NCI-H524 (cell line): ENCODE measurements around the gene RTTN.
A peak's percentile ranks its signal among the peaks of the same experiment; 100 is the strongest.
"Not testable (repeated sequence)": the region's sequence is repeated elsewhere in the genome, so short reads cannot be mapped to it uniquely, and the experiment has no call there.

Experiments
- DNase-seq, 2 experiments: peaks; one replicate each; lab custom pipeline; 2025; lab: John Stamatoyannopoulos, UW

Gene RTTN

GRCh38 chr18:70149616-70150301 is 55.7 kb downstream of the RTTN start:
- no peak for DNase-seq

- no peak for DNase-seq
These were observed 56.3 kb downstream of the RTTN start for GRCh38 chr18:70149156-70149555.

DNA sequence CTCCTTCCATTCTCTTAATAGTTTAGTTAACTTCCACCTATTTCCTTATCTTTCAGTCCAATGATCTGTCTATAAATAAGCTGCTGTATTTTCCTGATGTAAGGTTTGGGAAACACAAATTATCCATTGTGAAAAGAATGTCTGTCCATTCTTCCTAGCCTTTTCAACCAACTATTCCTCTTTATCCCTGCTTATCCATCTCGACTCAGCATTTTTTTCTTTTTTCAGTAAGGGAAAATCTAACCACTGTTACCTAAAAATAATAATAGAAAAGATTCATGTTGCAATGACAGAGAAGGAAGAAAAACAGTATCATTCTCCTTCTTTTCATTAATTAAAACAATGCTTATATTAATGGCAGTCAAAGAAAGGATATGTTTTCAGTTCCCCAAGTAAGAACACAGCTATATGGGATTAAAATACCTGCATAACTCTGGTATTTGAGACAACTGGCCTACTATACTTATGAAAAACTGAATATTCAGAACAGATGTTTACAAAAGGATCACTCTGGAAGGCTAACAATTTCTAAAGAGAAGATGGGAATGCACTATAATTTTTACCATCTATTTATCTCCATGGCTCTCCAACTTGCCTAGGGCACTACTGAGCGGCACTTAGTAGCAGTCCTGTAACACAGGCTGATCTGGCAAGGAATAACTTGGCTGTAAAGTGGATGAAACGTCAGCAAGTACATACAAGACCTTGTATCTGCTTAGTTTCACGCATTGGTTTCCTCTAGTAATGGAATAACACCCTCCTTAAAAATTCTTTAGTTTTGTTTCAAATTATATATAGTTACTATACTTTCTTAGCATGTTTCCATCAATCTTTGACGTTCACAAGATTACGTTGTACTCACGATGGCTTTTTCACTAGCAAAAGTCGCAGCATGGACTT is 57.2 kb downstream of the RTTN start:
- DNase-seq, result no peak

DNA sequence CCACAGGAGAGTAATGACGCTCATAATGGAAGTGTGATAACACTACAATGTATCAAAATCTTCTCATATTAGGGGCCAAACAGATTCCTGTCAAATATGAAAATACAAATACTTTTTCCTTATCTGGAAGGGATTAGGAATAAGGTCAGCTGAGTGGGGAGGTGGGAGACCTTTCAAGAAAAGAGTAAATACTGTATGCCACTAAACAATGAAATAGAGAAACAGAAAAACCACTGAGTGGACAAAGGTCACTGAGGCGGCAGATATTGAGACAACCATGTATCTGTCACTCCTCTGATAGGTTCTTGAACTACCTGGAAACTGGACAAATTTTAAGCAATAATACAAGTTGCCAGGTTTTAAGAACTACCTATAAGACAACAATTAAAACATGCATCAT is 59.3 kb downstream of the RTTN start:
- no peak for DNase-seq

- no peak for DNase-seq
These were observed 63.5 kb downstream of the RTTN start for GRCh38 chr18:70142001-70142400.

DNA sequence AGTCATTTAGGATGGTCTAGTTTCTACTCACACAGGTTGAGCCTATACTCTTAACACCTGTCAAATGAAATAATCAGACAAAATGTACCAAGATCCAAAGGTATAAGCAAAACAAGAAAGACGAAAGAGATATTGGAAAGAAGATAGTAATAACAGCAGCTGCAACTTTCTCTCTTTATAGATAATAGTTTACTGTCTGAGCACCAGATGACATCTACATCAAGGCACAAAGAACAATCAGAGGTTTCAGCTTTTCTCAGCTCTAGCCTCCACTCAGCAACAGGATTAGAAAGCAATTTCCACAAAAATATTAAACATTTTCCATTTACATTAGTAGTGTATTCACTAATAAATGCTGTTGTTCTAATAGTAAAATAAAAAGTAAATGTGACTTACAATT is 66.3 kb downstream of the RTTN start:
- DNase-seq, result no peak

- no peak for DNase-seq
These were observed 69.9 kb downstream of the RTTN start for GRCh38 chr18:70135604-70136003.

GRCh38 chr18:70132999-70133398 is 72.5 kb downstream of the RTTN start:
- DNase-seq, result no peak

DNA sequence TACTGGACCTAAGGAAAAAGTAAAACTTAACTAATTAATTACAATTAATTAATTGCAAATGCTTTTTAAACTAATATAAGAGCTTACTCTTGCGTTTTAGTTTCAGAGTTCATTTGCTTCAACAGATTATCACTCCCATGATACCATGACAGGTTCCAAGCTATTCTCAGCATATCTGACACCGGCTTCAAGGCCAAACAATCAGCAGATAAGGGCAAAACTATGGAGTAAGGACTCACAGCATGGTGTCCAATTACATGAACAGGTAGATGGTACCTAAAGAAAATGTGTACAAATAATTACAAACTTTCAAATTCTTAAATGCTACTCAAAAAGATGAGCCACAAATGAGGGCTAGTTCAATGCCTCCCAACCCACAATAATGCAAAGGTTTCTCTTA is 77.2 kb downstream of the RTTN start:
- no peak for DNase-seq

DNA sequence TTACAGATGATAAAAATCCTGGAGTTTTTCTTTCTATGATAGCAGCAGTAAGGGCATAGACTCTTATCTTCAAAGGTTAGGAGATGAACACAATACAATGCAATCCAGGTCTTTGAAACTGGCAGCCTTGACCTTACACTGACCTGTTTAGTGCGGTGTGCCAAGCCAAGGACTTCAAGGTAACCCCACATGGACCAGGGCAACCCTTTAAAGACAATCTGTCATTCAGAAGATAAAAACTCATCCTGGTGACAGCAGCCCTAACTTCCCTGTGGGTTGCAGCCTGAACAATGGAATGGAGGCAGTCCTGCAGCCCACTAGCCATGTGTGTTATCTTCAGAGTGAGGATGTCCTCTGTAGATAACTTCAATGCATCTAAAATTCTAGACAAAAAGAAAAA is 78.1 kb downstream of the RTTN start:
- no peak for DNase-seq

DNA sequence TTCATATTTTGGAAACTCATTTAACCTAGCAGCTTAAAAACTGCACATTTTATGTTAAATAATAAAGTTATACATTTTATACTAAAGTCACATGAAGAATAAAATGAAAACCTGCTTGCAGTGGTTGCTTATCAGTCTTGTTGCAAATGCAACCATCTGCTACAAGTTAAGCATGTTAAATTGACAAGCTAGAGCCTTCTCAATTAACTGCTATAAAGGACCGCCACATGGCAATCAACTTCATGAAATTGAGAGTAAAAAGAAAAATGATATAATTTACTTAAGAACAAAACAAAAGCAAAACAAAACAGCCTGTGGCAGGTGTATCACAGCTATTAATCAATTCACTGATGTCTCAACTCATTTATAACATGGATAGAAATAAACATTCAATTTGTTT is 78.7 kb downstream of the RTTN start:
- DNase-seq, result peak in 1 of 2 experiments; percentile 2

- DNase-seq, result no peak
These were observed 81.3 kb downstream of the RTTN start for GRCh38 chr18:70124139-70124538.

- DNase-seq, result no peak
These were observed 83.6 kb downstream of the RTTN start for GRCh38 chr18:70121842-70122241.

DNA sequence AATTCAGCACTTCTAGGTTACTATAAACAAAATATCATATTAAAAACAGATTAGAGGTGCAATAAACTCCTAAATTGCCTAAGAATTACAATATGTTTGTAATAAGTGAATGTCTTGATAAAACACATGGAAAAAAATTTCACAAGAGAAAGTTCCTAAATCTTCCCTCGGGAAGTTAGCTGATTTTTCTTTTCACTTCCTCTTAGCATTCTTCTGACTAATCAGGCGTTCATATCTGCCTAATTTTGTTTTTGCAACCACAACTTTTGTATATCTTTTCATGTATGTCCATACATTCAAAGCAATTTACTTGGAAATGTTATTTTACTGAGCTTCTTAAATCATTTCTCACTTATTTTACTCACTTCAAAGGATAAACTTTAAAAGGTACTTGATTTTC is 88.5 kb downstream of the RTTN start:
- no peak for DNase-seq

DNA sequence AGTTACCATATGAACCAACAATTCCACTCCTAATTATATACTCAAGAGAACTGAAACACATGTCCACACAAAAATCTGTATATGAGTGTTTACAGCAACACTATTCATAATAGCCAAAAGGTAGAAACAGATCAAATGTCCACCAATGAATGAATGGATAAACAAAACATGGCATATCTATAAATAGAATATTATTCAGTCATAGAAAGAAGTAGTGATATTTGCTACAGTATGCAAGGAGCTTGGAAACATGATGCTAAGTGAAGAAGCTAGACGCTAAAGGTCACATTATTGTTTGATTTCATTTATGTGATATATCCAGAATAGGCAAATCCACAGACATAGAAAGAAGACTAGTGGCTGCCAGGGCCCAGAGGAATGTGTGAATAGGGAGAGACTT is 92.0 kb downstream of the RTTN start:
- DNase-seq, result no peak

- DNase-seq, result no peak
These were observed 94.8 kb downstream of the RTTN start for GRCh38 chr18:70110678-70111077.

- DNase-seq, result no peak
These were observed 98.4 kb downstream of the RTTN start for GRCh38 chr18:70107091-70107490.

DNA sequence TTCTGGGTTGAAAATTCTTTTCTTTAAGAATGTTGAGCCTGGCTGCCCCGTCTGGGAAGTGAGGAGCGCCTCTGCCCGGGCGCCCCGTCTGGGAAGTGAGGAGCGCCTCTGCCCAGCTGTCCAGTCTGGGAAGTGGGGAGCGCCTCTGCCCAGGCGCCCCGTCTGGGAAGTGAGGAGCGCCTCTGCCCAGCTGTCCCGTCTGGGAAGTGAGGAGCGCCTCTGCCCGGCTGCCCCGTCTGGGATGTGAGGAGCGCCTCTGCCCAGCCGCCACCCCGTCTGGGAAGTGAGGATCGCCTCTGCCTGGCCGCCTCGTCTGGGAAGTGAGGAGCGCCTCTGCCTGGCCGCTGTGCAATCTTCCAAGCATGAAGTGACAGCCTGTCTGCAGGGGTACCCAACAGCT is 102.6 kb downstream of the RTTN start:
- not testable (repeated sequence) for DNase-seq

DNA sequence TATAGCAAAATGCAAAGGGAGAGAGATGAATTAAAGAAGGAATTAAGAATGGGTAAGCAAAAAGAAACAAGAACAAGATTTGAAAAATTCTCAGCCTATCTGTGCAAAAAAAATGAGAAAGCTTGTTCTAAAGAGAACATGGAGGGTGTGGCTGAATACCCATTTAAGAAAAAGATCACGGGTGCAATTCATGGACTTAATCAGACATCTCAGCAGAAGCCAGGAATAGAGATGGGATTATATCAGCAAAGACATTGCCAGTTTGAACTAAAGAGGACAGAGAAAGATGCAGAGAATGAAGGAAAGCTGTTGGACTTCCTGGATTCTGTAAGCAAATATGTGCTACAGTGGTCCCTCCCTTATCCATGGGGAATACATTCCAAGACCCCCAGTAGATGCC is 115.6 kb downstream of the RTTN start:
- no peak for DNase-seq

DNA sequence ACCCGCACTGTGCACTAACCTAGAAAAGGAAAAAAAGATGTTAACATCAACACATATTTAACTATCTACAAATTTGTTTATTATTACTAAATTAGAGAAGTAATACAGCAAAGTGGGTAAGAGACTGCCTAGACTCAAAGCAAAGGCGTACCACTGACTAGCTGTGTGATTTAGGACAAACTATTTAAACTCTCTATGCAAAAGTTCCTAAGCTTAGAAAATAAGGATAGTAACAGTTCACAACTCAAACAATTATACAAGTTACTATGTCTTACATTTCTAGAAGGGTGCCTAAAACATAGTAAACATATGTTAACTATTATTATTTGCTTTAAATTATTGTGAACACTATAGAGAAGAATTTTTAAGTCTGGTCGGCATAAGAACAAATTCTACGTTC is 119.4 kb downstream of the RTTN start:
- no peak for DNase-seq

DNA sequence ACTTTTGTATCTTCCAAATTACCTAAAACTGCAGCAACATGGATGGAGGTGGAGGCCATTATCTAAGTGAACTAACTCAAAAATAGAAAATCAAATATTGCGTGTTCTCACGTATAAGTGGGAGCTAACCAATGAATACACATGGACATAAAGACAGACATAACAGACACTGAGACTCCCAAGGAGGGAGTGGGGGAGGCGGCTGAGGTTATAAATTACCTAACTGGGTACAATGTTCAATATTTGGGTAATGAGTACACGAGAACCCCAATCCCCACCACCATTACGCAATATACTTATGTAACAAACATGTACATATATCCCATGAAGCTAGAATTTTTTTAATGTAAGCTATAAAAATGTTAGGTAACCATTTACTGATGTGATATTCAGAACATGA is 119.8 kb downstream of the RTTN start:
- DNase-seq, result no peak

DNA sequence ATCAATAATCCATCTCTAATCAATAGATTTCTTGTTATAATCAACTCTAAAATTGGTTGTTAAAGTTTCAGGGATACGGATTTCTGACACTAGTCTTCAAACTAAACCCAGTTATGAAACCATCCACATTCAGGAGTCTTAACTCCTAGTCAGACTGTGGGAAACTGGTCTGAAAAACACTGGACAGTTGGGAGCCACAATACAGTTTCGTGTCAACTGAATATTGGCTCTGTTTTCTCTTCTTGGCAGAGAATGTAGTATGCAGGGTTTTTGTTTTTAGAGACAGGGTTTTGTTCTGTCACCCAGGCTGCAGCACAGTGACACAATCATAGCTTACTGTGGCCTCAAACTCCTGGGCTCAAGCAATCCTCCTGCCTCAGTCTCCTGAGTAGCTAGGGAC is 123.1 kb downstream of the RTTN start:
- no peak for DNase-seq

DNA sequence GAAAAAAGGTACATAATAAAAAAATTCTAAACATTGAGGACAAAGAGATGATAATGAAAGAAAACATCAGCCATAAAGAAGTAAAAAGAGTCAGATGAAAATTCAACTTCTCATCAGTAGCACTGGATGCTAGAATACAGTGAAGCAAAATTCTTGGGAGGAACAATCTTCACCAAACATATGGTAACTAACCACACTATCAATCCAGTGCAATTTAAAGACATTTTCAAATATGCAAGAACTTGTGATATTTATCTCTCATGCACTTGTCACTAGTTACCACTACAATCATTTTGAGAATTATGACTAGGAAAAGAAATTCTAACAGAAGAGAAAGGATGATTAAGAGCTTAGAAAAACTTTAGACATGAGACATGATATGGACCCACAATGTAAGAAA is 127.4 kb downstream of the RTTN start:
- no peak for DNase-seq

- DNase-seq, result no peak
These were observed 129.6 kb downstream of the RTTN start for GRCh38 chr18:70075906-70076305.
